ENCODE measurements around the gene ERC2.
"Not testable (repeated sequence)": the region's sequence is repeated elsewhere in the genome, so short reads cannot be mapped to it uniquely, and the experiment has no call there.

ERC2 gene

GRCh38 chr3:55873523-55874254, 594.6 kb downstream of the ERC2 start:
- no peak for DNase-seq

- DNase-seq, result no peak
These were observed 597.7 kb downstream of the ERC2 start for GRCh38 chr3:55870594-55870993.

GRCh38 chr3:55868347-55868746, 599.9 kb downstream of the ERC2 start:
- DNase-seq, result no peak

GRCh38 chr3:55863028-55863427, 605.2 kb downstream of the ERC2 start:
- no peak for DNase-seq

GRCh38 chr3:55860049-55860721, 608.1 kb downstream of the ERC2 start:
- DNase-seq, result peak; percentile 5

GRCh38 chr3:55859305-55859704, 609.0 kb downstream of the ERC2 start:
- DNase-seq, result no peak

- DNase-seq, result no peak
These were observed 609.5 kb downstream of the ERC2 start for GRCh38 chr3:55858727-55859126.

- no peak for DNase-seq
These were observed 610.0 kb downstream of the ERC2 start for GRCh38 chr3:55858302-55858701.

DNA sequence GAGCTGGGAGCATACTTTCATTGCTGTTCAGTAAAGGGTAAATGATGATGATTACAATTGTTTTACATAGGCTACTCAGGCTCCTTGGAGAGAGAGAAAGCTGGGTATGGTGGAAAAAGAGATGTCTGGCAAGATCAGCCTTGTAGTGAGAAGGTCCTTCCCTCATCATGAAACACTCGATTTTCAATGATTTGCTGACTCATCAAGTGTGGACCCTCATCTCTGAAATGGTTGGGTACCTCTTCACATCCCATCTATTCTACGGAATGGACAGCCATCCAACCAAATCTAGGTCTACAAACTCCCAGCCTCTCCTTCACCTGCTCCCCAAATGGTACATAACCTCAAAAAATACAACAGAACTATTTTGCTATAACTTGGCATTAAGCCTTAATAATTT, 610.6 kb downstream of the ERC2 start:
- DNase-seq, result no peak

DNA sequence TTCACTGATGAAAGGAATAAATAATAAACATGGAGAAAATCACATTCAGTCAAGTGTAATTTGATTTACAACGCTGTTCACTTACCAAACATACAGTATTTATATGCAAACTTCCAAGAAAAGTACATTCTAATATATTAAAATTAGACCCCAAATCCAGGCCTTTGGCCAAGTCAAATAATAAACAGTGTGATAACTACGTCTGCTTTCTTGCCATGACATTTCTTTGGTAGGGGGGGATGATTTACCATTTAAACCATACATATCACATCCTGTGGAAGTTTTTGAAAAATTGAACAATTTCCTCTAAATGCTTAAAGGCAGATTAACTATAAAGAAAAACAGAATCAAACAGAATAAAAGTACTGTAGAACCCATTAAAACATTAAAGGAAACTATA, 613.0 kb downstream of the ERC2 start:
- no peak for DNase-seq

- DNase-seq, result no peak
These were observed 613.8 kb downstream of the ERC2 start for GRCh38 chr3:55854494-55854893.

- DNase-seq, result no peak
These were observed 615.9 kb downstream of the ERC2 start for GRCh38 chr3:55852326-55852725.

DNA sequence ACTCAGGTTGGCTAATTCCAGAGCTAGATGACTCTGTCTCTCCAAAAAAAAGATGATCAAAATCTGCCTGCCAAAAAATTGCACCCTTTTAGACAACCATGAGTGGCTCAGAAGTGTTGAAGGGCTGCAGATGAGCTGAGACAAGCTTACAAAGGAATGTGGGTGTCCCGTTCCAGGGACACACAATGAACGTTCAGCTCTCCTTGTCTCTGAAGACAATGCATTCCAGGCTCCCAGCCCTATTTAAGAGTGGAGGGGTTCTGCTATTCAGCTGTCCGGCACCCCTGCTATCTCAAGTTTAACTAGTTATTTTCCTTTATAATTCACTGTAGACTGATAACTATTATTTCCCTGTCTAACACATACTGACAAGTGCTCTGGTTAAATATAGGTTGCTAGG, 626.1 kb downstream of the ERC2 start:
- DNase-seq, result no peak

GRCh38 chr3:55831876-55832275, 636.4 kb downstream of the ERC2 start:
- DNase-seq, result not testable (repeated sequence)

DNA sequence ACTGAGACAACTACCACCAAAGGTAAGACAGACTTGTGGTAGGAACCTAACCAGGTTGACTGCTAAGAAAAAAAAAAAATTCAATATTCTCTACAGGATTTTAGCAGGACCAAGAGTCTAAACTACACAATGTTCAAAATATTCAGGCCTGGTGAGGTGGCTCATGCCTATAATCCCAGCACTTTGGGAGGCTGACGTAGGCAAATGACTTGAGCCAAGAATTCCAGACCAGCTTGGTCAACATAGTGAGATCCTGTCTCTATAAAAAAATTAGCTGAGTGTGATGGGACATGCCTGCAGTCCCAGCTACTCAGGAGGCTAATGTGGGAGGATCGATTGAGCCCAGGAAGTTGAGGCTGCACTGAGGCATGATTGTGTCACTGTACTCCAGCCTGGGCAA, 639.6 kb downstream of the ERC2 start:
- no peak for DNase-seq

GRCh38 chr3:55827786-55828185, 640.5 kb downstream of the ERC2 start:
- DNase-seq, result no peak

DNA sequence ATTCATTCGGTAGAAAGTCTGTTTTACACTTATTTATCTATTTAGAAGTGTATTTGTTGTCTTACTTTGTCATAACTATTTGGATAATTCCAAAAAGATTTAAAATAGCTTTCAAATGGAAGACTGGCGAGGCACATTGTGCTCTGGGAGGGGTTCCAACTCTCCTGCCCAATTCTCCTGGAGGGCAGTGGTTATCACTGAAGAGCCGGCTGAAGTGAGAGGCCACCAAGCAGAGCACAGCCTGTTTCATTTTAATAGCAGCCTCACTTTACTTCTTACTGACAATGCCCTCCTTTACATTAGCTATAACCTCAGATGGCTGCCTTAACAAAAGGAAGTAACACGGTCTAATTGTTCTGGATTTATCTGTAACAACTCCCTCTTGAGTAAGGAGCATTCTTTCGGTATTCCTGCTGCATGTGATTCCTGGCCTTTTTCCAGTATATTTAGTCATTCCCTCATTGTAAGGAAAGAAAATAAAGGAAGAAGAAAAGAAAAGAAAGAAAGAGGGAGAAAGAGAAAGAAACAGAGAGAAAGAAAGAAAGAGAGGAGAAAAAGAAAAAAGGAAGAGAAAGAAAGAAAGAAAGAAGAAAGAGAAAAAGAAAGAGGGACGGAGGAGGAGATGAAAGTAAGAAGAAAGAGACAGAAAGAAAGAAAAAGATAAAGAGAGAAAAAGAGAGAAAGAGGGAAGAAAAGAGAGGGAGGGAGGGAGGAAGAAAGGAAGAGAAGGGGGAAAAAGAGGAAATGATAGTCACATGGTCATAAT, 641.4 kb downstream of the ERC2 start:
- peak; percentile 17 for DNase-seq

GRCh38 chr3:55826097-55826496, 642.2 kb downstream of the ERC2 start:
- no peak for DNase-seq

GRCh38 chr3:55824406-55824805, 643.9 kb downstream of the ERC2 start:
- DNase-seq, result no peak

DNA sequence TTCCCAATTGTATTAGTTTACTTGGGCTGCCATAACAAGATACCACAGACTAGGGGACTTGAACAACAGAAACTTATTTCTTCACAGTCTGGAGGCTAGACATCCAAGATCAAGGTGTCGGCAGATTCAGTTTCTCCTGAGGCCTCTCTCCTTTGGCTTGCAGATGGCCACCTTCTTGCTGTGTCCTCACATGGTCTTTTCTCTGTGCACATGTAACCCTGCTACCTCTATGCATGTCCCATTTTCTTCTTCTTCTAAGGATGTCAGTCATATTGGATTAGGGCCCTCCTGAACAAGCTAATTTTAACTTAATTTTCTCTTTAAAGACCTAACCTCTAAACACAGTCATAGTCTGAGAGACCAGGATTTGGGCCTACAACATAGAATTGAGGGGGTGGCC, 644.4 kb downstream of the ERC2 start:
- DNase-seq, result no peak

GRCh38 chr3:55823001-55823400, 645.3 kb downstream of the ERC2 start:
- no peak for DNase-seq

GRCh38 chr3:55819005-55819404, 649.3 kb downstream of the ERC2 start:
- DNase-seq, result no peak

DNA sequence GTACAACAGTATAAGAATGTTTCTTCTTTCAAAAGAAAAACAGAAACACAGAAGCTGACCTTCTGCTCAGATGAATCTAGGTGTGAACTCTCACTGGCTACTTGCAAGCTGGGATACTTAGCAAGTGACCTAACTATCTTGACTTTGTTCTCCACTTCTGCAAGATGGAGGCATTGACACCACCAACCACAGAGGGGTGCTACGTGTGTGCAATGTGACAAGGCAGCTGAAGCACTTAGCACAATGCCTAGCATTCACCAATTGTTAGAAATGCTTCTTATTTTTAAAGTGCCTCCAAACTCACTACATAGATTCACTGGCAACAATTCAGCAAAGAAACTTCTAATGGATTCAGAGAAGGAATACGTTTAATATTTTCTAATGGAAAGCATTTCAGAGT, 649.8 kb downstream of the ERC2 start:
- no peak for DNase-seq

All from fibroblast of skin of abdomen (primary cell).